NCI-H524 (cell line): ENCODE measurements around the gene FKBP1B.
"Not testable (repeated sequence)": the region's sequence is repeated elsewhere in the genome, so short reads cannot be mapped to it uniquely, and the experiment has no call there.

ENCODE experiments used
- DNase-seq, 2 experiments: peaks; one replicate each; lab custom pipeline; 2025; lab: John Stamatoyannopoulos, UW

The FKBP1B gene

GRCh38 chr2:24102677-24103076, 53.1 kb downstream of the FKBP1B start:
- DNase-seq: no peak

- DNase-seq: no peak
These were observed 54.6 kb downstream of the FKBP1B start for GRCh38 chr2:24104110-24104650.

GRCh38 chr2:24104906-24105305, 55.4 kb downstream of the FKBP1B start:
- no peak for DNase-seq

- DNase-seq: no peak
These were observed 56.3 kb downstream of the FKBP1B start for GRCh38 chr2:24105816-24106215.

- no peak for DNase-seq
These were observed 57.2 kb downstream of the FKBP1B start for GRCh38 chr2:24106786-24107185.

- DNase-seq: no peak
These were observed 57.8 kb downstream of the FKBP1B start for GRCh38 chr2:24107336-24107735.

GRCh38 chr2:24109431-24109830, 59.9 kb downstream of the FKBP1B start:
- not testable (repeated sequence) for DNase-seq

GRCh38 chr2:24110660-24111303, 61.2 kb downstream of the FKBP1B start:
- DNase-seq: no peak

GRCh38 chr2:24111407-24111901, 61.9 kb downstream of the FKBP1B start:
- DNase-seq: no peak
